GM10266 (cell line): ENCODE measurements around the gene SPATA6.
"Not testable (repeated sequence)": the region's sequence is repeated elsewhere in the genome, so short reads cannot be mapped to it uniquely, and the experiment has no call there.

ENCODE experiments used
- DNase-seq: peaks from one replicate; pipeline ENCODE4 v3.0.0; 2012; ENCODE audit errors: extremely low spot score
- TF ChIP-seq, protein P1 (sequence below): IDR thresholded peaks from 2 replicates; pipeline ENCODE4 v1.5.1; 2012; ENCODE audit warnings: mild to moderate bottlenecking, low read depth; ENCODE audit not compliant: control insufficient read depth, insufficient read depth; ENCODE audit errors: missing control alignments

Gene SPATA6

DNA sequence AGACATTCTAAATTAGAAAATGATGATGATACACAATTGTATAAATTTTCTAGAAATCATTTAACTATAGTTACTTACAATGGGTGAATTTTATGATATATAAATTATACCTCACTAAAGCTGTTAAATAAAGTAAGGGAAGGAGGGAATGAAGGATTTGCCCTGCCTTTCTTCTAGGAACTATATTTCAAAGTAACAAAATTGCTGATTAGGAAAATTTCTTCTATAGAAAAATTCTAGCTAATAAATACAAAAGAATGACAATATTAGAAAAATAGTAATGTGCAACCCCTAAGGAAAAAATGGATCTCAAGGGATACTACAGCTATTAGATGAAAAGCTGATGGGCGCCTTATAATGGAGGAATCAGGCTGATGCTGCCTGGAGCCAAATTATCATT is 23.1 kb downstream of the SPATA6 start:
- TF ChIP-seq, protein P1, sequence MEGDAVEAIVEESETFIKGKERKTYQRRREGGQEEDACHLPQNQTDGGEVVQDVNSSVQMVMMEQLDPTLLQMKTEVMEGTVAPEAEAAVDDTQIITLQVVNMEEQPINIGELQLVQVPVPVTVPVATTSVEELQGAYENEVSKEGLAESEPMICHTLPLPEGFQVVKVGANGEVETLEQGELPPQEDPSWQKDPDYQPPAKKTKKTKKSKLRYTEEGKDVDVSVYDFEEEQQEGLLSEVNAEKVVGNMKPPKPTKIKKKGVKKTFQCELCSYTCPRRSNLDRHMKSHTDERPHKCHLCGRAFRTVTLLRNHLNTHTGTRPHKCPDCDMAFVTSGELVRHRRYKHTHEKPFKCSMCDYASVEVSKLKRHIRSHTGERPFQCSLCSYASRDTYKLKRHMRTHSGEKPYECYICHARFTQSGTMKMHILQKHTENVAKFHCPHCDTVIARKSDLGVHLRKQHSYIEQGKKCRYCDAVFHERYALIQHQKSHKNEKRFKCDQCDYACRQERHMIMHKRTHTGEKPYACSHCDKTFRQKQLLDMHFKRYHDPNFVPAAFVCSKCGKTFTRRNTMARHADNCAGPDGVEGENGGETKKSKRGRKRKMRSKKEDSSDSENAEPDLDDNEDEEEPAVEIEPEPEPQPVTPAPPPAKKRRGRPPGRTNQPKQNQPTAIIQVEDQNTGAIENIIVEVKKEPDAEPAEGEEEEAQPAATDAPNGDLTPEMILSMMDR, result no peak

DNA sequence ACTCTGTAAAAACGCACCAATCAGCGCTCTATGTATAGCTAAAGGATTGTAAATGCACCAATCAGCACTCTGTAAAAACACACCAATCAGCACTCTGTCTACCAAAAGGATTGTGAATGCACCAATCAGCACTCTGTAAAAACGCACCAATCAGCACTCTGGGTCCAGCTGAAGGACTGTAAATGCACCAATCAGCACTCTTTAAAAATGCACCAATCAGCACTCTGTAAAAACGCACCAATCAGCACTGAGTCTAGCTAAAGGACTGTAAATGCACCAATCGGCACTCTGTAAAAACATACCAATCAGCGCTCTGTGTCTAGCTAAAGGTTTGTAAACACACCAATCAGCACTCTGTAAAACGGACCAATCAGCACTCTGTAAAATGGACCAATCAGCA is 27.8 kb downstream of the SPATA6 start:
- not testable (repeated sequence) for DNase-seq

More for the DNA sequence above, 23.1 kb downstream of the SPATA6 start:
- DNase-seq, result no peak

DNA sequence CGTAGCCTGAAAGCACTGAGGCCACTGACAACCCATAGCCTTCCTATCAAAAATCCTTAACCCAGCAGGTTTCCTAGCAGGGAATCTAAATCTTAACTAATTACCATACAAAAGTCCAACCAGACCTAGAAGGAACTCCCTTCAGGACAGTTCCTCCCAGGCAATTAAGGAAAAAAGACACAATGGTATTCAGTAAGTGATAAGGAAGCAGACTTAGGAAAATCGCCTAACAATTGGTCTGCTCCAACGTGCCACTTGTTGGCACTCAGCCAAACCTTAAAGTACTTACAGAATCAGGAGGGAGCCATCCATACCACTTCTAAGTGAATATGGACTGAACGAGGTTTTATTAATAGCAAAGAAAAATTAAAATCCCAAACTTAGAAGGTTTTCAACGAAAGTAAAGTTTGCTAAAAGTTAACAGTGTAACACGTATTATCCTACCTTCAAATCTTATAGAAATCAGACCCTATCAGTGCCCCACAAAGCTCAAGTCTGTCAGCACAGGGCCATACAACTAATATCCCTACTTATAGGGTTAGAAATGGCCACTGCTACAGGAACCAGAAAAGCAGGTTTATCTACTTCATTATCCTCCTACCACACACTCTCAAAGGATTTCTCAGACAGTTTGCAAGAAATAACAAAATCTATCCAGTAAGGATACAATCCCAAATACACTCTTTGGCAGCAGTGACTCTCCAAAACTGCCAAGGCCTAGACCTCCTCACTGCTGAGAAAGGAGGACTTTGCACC is 29.0 kb downstream of the SPATA6 start:
- TF ChIP-seq, protein P1, result no peak

DNA sequence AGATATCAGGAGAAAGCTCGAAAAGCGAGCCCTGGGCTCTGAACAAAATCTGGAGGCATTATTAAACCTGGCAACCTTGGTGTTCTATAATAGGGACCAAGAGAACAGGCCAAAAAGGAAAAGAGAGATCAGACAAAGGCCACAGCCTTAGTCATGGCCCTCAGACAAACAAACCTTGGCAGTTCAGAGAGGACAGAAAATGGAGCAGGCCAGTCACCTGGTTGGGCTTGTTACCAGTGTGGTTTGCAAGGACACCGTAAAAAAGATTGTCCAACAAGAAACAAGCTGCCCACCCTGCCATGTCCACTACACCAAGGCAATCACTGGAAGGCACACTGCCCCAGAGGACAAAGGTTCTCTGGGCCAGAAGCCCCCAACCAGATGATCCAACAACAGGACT is 31.2 kb downstream of the SPATA6 start:
- DNase-seq, result not testable (repeated sequence)

More for the DNA sequence above, 29.0 kb downstream of the SPATA6 start:
- no peak for DNase-seq

DNA sequence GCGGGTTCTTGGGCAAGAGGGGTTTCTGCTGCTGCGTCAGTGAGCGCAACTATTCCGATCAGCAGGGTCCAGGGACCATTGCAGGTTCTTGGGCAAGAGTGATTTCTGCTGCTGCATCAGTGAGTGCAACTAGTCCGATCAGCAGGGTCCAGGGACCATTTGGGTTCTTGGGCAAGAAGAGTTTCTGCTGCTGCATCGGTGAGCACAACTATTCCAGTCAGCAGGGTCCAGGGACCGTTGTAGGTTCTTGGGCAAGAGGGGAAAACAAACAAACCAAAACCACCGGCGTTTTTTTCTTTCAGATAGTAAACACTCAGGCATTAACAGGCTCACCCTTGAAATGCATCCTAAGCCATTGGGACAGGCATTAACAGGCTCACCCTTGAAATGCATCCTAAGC is 32.6 kb downstream of the SPATA6 start:
- DNase-seq, result no peak
- TF ChIP-seq, protein P1, result no peak

DNA sequence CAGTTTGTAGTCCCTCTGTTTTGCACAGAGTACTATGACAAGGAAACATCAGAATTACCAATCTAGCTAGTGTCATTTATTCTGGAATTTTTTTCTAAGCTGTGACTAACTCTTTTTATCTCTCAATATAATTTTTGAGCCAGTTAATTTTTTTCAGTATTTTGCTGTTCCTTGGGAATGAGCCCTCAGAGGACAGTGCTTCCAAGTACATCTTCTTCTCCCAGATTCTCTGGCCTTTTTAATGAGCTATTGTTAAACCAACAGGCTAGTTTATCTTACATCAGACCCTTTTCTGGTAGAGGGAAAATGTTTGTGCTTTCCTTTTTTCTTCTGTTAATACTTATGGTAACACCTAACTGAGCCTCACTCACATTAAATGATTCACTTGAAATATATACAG is 34.6 kb downstream of the SPATA6 start:
- not testable (repeated sequence) for DNase-seq

DNA sequence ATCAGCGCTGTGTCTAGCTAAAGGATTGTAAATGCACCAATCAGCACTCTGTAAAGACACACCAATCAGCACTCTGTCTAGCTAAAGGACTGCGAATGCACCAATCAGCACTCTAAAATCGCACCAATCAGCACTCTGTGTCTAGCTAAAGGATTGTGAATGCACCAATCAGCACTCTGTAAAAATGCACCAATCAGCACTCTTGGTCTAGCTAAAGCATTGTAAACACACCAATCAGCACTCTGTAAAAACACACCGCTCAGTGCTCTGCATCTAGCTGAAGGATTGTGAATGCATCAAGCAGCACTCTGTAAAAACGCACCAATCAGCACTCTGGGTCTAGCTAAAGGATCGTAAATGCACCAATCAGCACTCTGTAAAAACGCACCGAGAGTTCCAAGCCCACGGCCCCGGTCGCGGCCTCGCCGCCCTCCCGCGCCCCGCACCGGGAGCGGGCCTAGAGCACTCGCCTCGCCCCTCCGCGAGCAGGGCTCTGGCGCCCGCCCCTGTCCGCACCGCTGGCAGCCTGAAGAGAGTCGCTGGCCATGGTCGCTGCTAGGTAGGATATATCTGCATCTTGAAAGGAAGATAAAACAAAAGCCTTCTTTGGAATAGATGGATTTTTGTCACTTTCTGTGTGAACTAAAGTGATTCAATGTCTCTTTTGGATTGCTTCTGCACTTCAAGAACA is 36.5 kb downstream of the SPATA6 start:
- not testable (repeated sequence) for DNase-seq

DNA sequence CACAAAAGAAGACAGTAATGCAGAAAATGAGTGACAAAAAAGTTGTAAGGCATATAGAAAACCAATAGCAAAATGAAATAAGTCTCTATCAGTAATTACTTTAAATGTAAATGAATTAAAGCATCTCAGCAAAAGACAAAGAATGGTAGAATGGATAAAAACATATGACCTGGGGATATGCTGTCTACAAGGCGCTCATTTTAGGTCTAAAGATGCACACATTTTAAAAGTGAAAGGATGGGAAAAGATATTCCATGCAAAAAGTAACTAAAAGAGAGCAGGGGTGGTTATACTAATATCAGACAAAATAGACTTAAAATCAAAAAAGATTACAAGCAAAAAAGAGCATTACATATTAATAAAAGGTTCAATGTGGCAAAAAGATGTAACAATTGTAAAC is 41.2 kb downstream of the SPATA6 start:
- TF ChIP-seq, protein P1, result no peak
- DNase-seq, result no peak

DNA sequence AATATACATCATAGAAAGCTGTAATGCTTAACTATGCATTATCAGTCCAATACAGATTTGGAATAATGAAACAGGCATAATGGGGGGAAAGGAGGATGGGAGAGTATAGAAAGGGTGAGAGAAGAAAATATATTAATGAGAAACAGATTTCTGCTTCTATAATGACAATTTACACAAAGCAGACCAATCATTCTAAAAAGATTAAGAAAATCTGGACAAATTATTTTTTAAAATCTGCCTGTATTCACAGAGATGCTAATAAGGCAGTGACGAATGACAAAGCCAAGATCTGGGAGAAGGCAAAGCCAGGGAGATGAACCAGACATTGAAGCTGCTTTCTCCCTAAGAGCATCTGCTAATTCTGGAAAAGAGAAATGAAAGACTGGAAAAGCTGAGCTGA is 50.0 kb downstream of the SPATA6 start:
- TF ChIP-seq, protein P1, result no peak
- no peak for DNase-seq
